ENCODE results near the gene PRPF40A. TPM values are rescaled to one million over a fixed set of nuclear protein-coding genes. Genes with fewer than 3 reads are reported as not detected.

PRPF40A gene
- total RNA-seq, 2 experiments from 2014 or later = 107 to 109 TPM

GRCh38 chr2:152638056-152638455 lies 79.2 kb downstream of the PRPF40A start:
- CTCF ChIA-PET = interaction anchor here (0.5 to 0.6 kb wide), 2 partner anchors 331 to 462 kb away, joined by 3 read pairs; no protein-coding TSS in a partner anchor
- peaks cover 3% of the 10 kb centered on the region for H3K27me3 Mint-ChIP-seq
- no peak overlapping the region for H3K4me3 Mint-ChIP-seq
- no peak overlapping the region for H3K27ac Mint-ChIP-seq
- no peaks in the 10 kb centered on the region for H3K36me3 Mint-ChIP-seq (ENCODE audit: low read depth)
- POLR2A ChIA-PET = no interaction called here
- no peaks in the 10 kb centered on the region for H3K9me3 Mint-ChIP-seq
- H3K4me1 Mint-ChIP-seq = no peaks in the 10 kb centered on the region
- DNase-seq = no peak

GRCh38 chr2:152637251-152637650 lies 80.0 kb downstream of the PRPF40A start:
- CTCF ChIA-PET = interaction anchor here (0.7 kb wide), 1 partner anchor 8 kb away, joined by 3 read pairs; no protein-coding TSS in a partner anchor
- no peaks in the 10 kb centered on the region for H3K4me1 Mint-ChIP-seq
- peaks cover 3% of the 10 kb centered on the region for H3K27me3 Mint-ChIP-seq
- H3K9me3 Mint-ChIP-seq = no peaks in the 10 kb centered on the region
- no peaks in the 10 kb centered on the region for H3K36me3 Mint-ChIP-seq (ENCODE audit: low read depth)
- no peak overlapping the region for H3K27ac Mint-ChIP-seq
- no peak overlapping the region for H3K4me3 Mint-ChIP-seq
- POLR2A ChIA-PET = no interaction called here
- no peak for DNase-seq

DNA sequence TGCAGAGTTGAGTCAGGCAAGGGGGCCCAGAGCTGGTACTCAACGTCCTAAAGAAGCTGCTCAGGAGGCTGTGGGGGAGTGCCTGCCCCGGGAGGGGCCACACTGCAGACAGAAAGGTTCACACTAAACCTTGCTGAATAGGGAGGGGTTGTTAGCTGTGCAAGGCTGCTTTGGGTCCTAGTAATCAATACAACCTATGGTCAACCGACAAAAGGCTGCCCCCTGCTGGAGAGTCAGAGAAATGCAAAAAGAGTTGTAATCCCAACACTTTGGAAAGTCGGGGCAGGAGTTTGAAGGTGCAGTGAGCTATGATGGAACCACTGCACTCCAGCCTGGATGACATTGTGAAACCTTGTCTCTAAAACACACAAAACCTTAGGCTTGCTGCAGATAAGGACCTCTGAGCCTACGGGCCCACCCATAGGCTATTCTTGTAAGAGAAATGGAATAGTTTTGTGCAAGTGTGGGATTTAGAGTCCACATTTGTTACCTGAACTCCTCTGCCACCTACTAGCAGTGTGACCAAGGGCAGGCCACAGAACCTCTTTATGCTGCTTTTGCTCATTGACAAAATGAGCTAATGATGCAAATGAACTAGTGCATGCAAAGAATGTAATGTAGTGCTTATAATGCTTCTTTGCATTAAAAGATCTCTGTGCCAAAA lies 81.5 kb downstream of the PRPF40A start:
- POLR2A ChIA-PET = no interaction called here
- H3K27ac Mint-ChIP-seq = no peak overlapping the region
- peak; percentile 75 for DNase-seq
- H3K4me1 Mint-ChIP-seq = no peaks in the 10 kb centered on the region
- H3K9me3 Mint-ChIP-seq = no peaks in the 10 kb centered on the region
- peaks cover 3% of the 10 kb centered on the region for H3K27me3 Mint-ChIP-seq
- CTCF ChIA-PET = interaction anchor here (0.9 to 3.5 kb wide), 15 partner anchors 9 to 611 kb away, joined by 3 to 18 read pairs (median 4); partner anchors contain the start of gene STAM2
- H3K4me3 Mint-ChIP-seq = no peak overlapping the region
- no peaks in the 10 kb centered on the region for H3K36me3 Mint-ChIP-seq (ENCODE audit: low read depth)

DNA sequence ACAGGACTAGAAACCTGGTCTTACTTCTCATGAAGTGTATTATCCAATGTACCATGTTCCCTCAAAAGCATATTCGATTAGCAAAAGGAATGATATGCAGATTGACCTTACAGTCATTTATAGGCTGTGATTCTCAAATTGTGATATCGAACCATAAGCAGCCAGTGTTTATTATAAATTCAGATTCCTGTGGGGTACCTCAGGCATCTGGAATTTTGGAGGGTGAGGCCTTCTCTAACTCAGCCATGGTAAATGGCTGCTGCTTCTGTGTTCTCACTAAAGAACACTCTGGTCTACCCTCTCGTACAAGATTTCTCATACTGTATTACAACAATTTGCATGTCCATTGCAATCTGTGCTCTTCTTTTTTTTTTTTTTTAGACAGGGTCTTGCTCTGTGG lies 84.5 kb downstream of the PRPF40A start:
- peaks cover 14% of the 10 kb centered on the region for H3K4me1 Mint-ChIP-seq
- peaks cover 6% of the 10 kb centered on the region for H3K27me3 Mint-ChIP-seq
- no peak for DNase-seq
- no peak overlapping the region for H3K4me3 Mint-ChIP-seq
- H3K36me3 Mint-ChIP-seq (ENCODE audit: low read depth) = no peaks in the 10 kb centered on the region
- CTCF ChIA-PET = no interaction called here
- no peaks in the 10 kb centered on the region for H3K9me3 Mint-ChIP-seq
- no peak overlapping the region for H3K27ac Mint-ChIP-seq
- POLR2A ChIA-PET = no interaction called here

- peaks cover 3% of the 10 kb centered on the region for H3K27me3 Mint-ChIP-seq
- no peak overlapping the region for H3K4me3 Mint-ChIP-seq
- no peak overlapping the region for H3K27ac Mint-ChIP-seq
- H3K36me3 Mint-ChIP-seq (ENCODE audit: low read depth) = no peaks in the 10 kb centered on the region
- POLR2A ChIA-PET = no interaction called here
- peaks cover 14% of the 10 kb centered on the region for H3K4me1 Mint-ChIP-seq
- no peaks in the 10 kb centered on the region for H3K9me3 Mint-ChIP-seq
- DNase-seq = no peak
- CTCF ChIA-PET = interaction anchor here (1.1 kb wide), 1 partner anchor 142 kb away, joined by 3 read pairs; no protein-coding TSS in a partner anchor
These were observed 86.8 kb downstream of the PRPF40A start for GRCh38 chr2:152630466-152630865.

- no peaks in the 10 kb centered on the region for H3K36me3 Mint-ChIP-seq (ENCODE audit: low read depth)
- H3K27ac Mint-ChIP-seq = no peak overlapping the region
- H3K4me1 Mint-ChIP-seq = peaks cover 14% of the 10 kb centered on the region
- ChIA-PET CTCF (interaction anchor here (0.6 to 0.9 kb wide), 2 partner anchors 8 to 18 kb away, joined by 3 read pairs; no protein-coding TSS in a partner anchor), POLR2A (no interaction called here)
- H3K9me3 Mint-ChIP-seq = no peaks in the 10 kb centered on the region
- no peak overlapping the region for H3K4me3 Mint-ChIP-seq
- no peak for DNase-seq
- peaks cover 3% of the 10 kb centered on the region for H3K27me3 Mint-ChIP-seq
These were observed 88.1 kb downstream of the PRPF40A start for GRCh38 chr2:152629202-152629601.

DNA sequence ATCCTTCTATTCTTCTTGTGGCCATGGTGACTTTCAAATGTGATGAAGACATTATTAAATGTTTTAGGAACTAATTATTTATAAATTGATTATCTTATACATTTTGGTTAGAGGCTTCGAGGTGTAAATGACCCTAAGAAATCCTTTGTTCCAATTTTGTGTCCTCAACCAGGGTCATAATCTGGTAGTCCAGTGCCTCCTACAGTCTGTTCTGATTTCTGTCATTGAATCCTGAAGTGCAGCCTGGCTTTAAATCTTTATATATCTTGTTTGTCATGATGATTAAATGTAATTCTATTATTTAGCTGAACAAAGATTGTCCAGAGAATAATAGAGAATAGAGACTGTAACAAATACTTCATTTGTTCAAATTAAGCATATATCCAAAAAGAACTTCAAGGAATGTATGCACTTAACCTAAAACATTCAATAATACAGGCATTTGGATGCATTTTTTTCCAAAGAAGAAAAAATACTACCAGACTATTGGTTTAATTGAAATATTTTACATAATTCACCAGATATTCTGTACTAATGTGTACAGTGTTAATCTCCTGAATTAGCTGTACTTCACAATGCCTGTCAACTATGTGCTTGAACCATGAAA lies 89.8 kb downstream of the PRPF40A start:
- Mint-ChIP-seq H3K27ac (no peak overlapping the region), H3K9me3 (no peaks in the 10 kb centered on the region), H3K4me1 (peaks cover 14% of the 10 kb centered on the region), H3K27me3 (peaks cover 3% of the 10 kb centered on the region), H3K36me3 (ENCODE audit: low read depth) (no peaks in the 10 kb centered on the region), H3K4me3 (no peak overlapping the region)
- ChIA-PET CTCF (interaction anchor here (0.6 to 1.5 kb wide), 2 partner anchors 26 to 581 kb away, joined by 3 read pairs; no protein-coding TSS in a partner anchor), POLR2A (no interaction called here)
- DNase-seq = no peak

GRCh38 chr2:152626911-152627339 lies 90.3 kb downstream of the PRPF40A start:
- CTCF ChIA-PET = interaction anchor here (1.5 kb wide), 1 partner anchor 581 kb away, joined by 3 read pairs; no protein-coding TSS in a partner anchor
- H3K36me3 Mint-ChIP-seq (ENCODE audit: low read depth) = no peaks in the 10 kb centered on the region
- H3K9me3 Mint-ChIP-seq = no peaks in the 10 kb centered on the region
- peaks cover 3% of the 10 kb centered on the region for H3K27me3 Mint-ChIP-seq
- H3K4me3 Mint-ChIP-seq = no peak overlapping the region
- H3K27ac Mint-ChIP-seq = no peak overlapping the region
- POLR2A ChIA-PET = no interaction called here
- DNase-seq = no peak
- H3K4me1 Mint-ChIP-seq = peaks cover 14% of the 10 kb centered on the region

GRCh38 chr2:152624805-152625204 lies 92.5 kb downstream of the PRPF40A start:
- POLR2A ChIA-PET = no interaction called here
- CTCF ChIA-PET = interaction anchor here (0.6 to 1.3 kb wide), 2 partner anchors 11 to 1225 kb away, joined by 3 read pairs; no protein-coding TSS in a partner anchor
- Mint-ChIP-seq H3K4me1 (peaks cover 13% of the 10 kb centered on the region), H3K9me3 (no peaks in the 10 kb centered on the region), H3K27ac (no peak overlapping the region), H3K4me3 (no peak overlapping the region), H3K27me3 (peaks cover 3% of the 10 kb centered on the region), H3K36me3 (ENCODE audit: low read depth) (no peaks in the 10 kb centered on the region)
- no peak for DNase-seq

GRCh38 chr2:152623775-152624174 lies 93.5 kb downstream of the PRPF40A start:
- no peak overlapping the region for H3K4me3 Mint-ChIP-seq
- H3K4me1 Mint-ChIP-seq = peaks cover 3% of the 10 kb centered on the region
- peaks cover 3% of the 10 kb centered on the region for H3K27me3 Mint-ChIP-seq
- no peaks in the 10 kb centered on the region for H3K36me3 Mint-ChIP-seq (ENCODE audit: low read depth)
- DNase-seq = no peak
- ChIA-PET POLR2A (no interaction called here), CTCF (no interaction called here)
- H3K9me3 Mint-ChIP-seq = no peaks in the 10 kb centered on the region
- H3K27ac Mint-ChIP-seq = no peak overlapping the region

DNA sequence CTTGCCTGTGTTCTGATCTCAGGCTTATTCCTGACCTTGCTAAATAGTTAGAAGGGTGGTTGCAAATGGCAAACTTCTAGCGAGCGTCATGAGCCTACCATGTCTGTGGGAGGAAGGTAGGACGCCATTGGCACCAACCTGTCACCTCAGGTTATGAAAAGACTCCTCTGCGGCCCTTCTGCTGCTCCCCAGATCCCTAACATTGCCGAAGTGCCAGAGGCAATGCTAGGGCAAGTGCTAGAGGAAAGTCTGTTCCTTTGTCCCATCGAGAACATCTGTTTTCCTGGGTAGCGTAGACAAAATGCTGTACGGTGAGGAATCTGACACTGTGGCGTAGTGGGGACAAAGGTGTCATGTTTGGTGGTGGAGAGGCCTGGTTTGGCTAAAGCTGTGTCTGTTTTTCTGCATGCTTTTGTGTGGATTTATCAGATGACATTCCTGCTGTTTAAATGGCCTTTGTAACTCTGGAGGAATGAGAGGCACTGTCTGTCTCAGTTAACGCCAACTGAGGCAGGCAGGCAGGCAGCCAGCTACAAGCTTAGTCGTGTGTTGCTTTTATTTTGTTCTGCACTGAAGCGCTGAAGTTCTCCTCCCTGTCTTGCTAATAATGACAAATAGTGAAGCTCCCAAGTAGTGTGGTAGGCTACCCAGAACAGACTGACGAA lies 94.1 kb downstream of the PRPF40A start:
- ChIA-PET CTCF (interaction anchor here (0.6 kb wide), 1 partner anchor 23 kb away, joined by 4 read pairs; no protein-coding TSS in a partner anchor), POLR2A (no interaction called here)
- H3K27me3 Mint-ChIP-seq = peaks cover 3% of the 10 kb centered on the region
- no peak overlapping the region for H3K4me3 Mint-ChIP-seq
- H3K36me3 Mint-ChIP-seq (ENCODE audit: low read depth) = no peaks in the 10 kb centered on the region
- H3K9me3 Mint-ChIP-seq = no peaks in the 10 kb centered on the region
- H3K27ac Mint-ChIP-seq = no peak overlapping the region
- no peak for DNase-seq
- peaks cover 2% of the 10 kb centered on the region for H3K4me1 Mint-ChIP-seq

- POLR2A ChIA-PET = no interaction called here
- no peaks in the 10 kb centered on the region for H3K4me1 Mint-ChIP-seq
- H3K4me3 Mint-ChIP-seq = no peak overlapping the region
- no peaks in the 10 kb centered on the region for H3K9me3 Mint-ChIP-seq
- DNase-seq = no peak
- CTCF ChIA-PET = interaction anchor here (1.0 kb wide), 1 partner anchor 13 kb away, joined by 3 read pairs; no protein-coding TSS in a partner anchor
- no peaks in the 10 kb centered on the region for H3K27me3 Mint-ChIP-seq
- no peaks in the 10 kb centered on the region for H3K36me3 Mint-ChIP-seq (ENCODE audit: low read depth)
- no peak overlapping the region for H3K27ac Mint-ChIP-seq
These were observed 95.0 kb downstream of the PRPF40A start for GRCh38 chr2:152622219-152622618.

DNA sequence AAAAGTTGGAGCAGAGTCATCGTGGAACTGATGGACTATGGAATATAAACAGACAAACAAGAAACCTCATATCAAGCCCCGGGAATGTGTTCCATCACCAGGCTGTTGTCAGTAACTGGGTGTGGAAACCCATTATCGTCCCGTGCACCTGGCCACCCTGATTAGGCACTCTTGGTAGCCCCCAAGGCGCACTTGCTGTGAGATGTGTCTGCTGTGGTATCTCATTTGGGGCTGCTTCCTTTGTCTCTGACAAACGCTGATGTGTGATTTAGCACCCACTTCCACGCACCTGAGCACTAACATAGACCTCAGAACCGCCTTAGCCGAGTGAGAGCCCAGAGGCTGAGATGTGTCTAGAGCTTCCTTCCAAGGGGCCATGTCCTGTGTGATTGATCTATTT lies 96.3 kb downstream of the PRPF40A start:
- H3K9me3 Mint-ChIP-seq = no peaks in the 10 kb centered on the region
- H3K4me3 Mint-ChIP-seq = no peak overlapping the region
- H3K36me3 Mint-ChIP-seq (ENCODE audit: low read depth) = no peaks in the 10 kb centered on the region
- ChIA-PET POLR2A (no interaction called here), CTCF (interaction anchor here (0.5 kb wide), 1 partner anchor 439 kb away, joined by 5 read pairs; no protein-coding TSS in a partner anchor)
- no peak overlapping the region for H3K27ac Mint-ChIP-seq
- no peaks in the 10 kb centered on the region for H3K4me1 Mint-ChIP-seq
- H3K27me3 Mint-ChIP-seq = no peaks in the 10 kb centered on the region
- no peak for DNase-seq
